Measurements from ENCODE around the gene FAS.

The FAS gene

DNA sequence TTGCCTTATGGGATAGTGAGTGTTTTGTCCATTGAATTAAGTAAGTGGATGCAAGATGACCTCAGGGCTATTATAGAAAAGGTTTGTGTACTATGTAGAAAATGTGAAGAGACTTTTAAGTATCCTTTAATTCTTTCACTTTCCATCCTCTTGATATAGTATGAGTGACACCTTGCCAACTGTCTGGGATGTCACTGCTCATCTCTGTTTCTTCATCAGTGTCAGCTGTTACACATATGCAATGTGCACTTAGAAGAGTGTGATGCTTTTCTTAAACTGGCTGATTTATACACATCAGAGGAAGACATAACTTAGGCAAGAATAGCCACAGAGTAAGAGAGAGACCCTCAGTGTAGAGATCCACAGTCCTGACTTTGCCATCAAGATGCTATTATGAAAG lies 29.3 kb upstream of the FAS start:
- no peak overlapping the region for H3K4me3 ChIP-seq (ENCODE audit: low read length)
- no peak for TF ChIP-seq ZNF274 (IDR thresholded peaks at IDR 0.05; ENCODE audit: low read depth, low read length)

DNA sequence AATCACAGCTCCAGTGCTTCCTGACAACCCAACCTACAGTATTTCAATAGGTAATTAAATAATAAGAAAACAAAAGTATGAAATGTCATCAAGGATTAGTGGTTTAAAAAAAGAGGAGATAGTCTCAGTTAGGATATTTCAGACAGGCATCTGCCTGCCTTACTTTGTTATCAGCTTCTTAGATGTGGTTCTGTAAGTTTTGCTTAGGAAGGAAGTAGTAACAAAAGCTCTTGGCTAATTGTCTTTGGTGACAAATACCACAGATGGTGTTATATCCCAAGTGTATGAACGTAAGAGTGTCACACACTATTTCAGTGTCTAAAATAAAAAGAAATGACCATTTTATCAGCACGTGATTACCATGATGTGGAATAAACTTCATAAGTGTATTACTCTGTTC lies 28.3 kb upstream of the FAS start:
- TF ChIP-seq ZNF274 (IDR thresholded peaks at IDR 0.05; ENCODE audit: low read depth, low read length): no peak
- no peak overlapping the region for H3K4me3 ChIP-seq (ENCODE audit: low read length)

DNA sequence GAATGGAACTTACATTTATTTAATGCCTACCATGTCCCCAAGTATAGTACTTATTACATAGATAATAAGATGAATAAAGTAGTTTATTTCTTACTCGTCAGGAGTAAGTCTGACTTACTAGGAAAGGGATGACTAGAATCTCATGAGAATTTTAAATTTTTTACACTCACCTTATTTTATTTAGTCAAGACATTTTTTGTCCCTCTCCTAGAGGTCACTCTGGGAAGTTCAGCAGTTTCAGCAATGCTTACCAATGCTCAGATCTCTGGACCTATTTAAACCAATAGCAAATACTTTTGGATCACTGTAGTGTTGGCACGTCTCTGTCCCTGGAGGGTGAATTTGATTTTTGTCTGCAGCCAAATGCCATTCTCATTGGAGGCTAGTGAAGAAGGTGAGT lies 27.3 kb upstream of the FAS start:
- H3K4me3 ChIP-seq (ENCODE audit: low read length): no peak overlapping the region
- no peak for TF ChIP-seq ZNF274 (IDR thresholded peaks at IDR 0.05; ENCODE audit: low read depth, low read length)

DNA sequence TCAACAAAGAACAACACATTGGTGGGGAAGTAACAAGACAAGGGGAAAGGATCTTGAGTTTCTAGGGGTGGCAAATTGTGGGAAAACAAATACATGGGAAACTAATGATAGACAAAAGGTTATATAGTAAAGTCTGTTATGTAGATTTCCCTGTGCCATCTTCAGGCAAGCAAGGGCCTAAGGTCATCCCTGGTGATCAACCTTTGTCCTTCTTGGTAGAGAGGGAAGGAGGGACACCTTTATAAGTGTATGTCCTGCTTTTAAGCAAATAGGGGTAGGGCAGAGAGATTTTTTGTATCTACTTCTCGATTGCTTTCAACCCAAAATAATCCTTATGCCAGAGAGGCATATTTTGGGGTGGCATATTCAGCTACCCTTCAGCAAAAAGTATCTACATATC lies 26.2 kb upstream of the FAS start:
- TF ChIP-seq ZNF274 (IDR thresholded peaks at IDR 0.05; ENCODE audit: low read depth, low read length): no peak
- H3K4me3 ChIP-seq (ENCODE audit: low read length): no peak overlapping the region

DNA sequence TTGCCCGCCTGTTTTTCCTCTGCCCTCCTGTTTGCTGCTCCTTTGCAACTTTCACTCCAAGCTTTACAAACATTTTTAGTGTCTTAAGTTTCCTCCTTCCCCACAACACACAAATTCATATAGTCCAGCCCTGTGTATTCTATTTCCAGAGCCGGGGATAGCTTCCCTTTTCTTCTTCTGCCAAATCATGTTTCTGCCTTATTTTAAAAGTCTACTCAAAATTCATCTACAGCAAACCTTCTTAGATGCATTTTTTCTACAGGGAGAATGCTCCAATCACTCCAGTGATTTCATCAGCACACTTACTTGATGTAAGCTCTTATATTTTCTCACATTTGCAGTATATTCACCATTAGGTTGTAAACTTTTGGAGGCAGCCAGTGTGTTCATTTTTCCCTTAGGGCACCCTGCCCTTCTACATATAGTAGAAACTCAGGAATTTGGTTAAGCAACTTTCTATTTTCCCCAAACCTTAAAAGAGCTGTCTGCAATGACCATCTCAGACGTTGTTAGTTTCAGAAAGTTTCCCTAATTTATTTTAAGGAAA lies 25.7 kb upstream of the FAS start:
- no peak overlapping the region for H3K4me3 ChIP-seq (ENCODE audit: low read length)
- TF ChIP-seq ZNF274 (IDR thresholded peaks at IDR 0.05; ENCODE audit: low read depth, low read length): no peak

DNA sequence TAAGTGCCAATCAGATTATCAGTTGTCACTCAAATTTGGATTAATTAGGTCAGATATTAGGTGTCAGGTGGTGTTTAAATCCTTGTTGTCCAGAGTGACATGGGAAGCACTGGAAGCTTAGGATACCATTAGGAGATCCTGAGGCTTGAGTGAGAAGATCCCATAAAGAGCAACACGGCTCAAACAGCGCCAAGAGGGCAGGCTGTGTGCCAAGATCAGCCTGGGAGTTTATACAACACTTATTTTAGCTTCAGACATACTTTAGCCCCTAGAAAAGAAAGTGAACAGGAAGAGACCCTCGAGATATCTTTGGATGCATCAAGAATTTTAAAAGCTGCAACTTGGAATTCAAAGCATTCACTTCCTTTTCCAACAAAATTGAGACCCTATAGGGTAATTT lies 23.8 kb upstream of the FAS start:
- TF ChIP-seq ZNF274 (IDR thresholded peaks at IDR 0.05; ENCODE audit: low read depth, low read length): no peak
- H3K4me3 ChIP-seq (ENCODE audit: low read length): no peak overlapping the region

DNA sequence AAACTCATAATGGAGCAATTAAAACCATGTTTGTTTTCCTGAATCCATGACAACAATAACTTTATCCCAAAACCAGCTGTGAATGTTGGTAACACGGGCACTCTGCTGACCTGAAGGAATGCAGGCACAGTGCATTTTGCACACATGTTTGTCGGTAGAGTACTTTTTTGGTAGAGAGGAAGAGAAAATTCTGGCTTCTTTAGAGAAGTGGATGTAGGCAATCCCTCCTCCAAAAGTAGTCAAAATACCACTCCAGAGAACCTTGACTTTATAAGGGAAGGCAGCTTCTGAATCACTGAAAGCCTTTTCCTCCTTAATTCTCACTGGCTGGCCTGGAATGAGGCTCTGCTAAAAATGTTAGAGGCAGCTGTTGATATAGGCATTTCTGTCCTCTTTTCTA lies 22.2 kb upstream of the FAS start:
- no peak overlapping the region for H3K4me3 ChIP-seq (ENCODE audit: low read length)
- TF ChIP-seq ZNF274 (IDR thresholded peaks at IDR 0.05; ENCODE audit: low read depth, low read length): no peak

DNA sequence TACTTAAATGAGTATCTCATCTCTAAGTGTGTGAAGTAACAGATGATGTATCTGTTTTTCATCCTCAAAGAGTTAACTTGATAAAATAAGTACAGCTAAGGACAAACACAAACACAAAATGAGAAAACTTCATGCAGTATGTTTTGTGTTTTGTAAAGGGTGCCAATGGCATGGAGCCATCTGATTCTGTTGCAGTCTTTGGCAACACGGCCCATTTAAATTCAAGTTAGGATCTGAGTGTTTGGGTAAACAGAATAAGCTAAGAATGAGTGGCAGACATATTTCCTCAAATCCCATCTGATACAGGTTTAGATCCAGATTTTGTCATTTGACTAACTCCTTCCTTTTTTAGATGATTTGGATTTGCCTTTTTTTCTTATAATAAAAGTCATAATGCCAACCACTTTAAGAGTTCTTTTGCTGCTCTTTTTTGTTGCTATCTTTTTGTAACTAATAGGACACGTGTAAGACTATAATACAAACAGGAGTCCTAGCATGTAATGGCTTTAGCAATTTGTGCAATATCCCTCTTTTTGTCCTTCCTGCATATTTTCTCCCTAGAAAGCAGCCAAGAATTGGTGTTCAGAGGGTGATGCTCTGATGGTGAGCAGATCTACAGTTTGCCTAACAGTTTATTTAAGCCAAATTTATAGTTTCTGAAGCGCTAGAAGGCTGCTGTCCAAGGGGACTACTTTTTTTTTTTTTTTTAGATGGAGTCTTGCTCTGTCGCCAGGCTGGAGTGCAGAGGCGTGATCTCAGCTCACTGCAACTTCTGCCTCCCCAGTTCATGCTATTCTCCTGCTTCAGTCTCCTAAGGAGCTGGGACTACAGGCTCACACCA lies 19.2 kb upstream of the FAS start:
- TF ChIP-seq ZNF274 (IDR thresholded peaks at IDR 0.05; ENCODE audit: low read depth, low read length): no peak
- no peak overlapping the region for H3K4me3 ChIP-seq (ENCODE audit: low read length)

DNA sequence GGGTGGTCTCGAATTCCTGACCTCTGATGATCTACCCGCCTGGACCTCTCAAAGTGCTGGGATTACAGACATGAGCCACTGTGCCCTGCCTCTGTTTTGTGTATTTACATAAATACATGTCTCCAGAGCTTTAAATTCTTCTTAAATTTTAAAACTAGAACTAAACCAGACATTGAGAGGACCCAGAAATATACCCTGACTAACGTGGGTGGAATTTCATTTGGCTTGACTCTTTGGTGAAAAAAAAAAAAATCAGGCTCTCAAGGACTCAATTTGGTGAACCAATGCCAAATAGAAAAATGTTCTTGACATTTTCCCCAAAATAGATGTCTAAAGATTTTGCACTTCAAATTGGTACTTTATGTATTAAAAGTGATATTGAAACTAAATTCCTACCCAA lies 16.6 kb upstream of the FAS start:
- TF ChIP-seq ZNF274 (IDR thresholded peaks at IDR 0.05; ENCODE audit: low read depth, low read length): no peak
- no peak overlapping the region for H3K4me3 ChIP-seq (ENCODE audit: low read length)

DNA sequence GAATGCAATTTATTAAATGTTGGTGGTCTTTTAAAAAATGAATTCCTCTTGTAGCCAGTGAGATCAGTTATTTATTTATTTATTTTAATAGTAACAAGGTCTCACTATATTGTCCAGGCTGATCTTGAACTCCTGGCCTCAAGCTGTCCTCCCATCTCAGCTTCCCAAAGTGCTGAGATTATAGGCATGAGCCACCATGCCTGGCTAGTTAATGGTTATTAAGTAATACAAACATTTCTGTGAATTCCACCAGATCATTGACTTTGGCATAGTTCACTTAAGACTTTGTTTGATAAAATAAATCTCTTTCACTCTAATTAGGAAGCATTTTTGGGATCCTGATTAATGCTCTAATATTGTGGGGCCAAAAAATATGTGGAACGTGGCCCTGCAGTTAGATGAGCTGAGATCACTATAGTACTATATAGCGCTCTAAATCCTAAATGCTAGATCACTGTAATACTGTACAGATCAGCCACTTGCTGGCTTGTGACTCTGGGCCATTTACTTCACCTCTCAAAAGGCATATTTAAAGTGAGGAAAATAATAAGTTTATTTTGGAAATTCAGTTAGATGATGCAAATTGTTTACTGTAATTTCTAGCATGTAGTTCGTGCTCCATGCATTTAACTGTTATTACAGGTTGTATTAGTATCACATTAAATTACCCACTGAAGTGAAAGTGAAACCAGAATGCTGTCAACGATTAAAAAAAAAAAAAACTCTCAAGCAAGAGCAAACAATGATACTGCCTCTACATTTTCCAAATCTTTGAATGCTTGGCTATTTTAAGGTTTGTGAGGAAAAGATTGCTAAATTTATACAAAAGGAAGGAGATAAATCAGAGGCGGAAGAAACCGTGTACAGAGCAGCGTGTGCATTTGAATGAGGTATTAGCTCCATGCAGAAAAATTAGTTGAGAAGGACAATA lies 15.9 kb upstream of the FAS start:
- no peak for TF ChIP-seq ZNF274 (IDR thresholded peaks at IDR 0.05; ENCODE audit: low read depth, low read length)
- H3K4me3 ChIP-seq (ENCODE audit: low read length): peak overlapping the region; percentile 60; the same call in 1 of the 2 replicates

DNA sequence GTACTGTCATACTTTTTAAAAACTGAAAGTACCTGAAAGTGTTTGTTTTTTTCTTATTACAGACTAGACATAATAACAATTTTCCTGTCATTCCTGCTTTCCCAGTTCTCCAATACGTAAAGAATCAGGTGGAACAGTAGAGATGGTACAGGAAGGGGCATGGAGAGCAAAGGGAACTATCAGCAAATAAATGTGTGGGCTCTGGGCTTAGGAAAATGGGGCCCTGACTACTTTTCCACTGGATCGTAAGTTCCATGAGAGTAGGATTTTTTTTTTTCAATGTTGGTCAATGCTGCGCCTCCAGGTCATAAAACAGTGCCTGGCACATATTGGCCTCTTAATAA lies 15.2 kb upstream of the FAS start:
- peak overlapping the region; percentile 60 for H3K4me3 ChIP-seq (ENCODE audit: low read length)
- no peak for TF ChIP-seq ZNF274 (IDR thresholded peaks at IDR 0.05; ENCODE audit: low read depth, low read length)

DNA sequence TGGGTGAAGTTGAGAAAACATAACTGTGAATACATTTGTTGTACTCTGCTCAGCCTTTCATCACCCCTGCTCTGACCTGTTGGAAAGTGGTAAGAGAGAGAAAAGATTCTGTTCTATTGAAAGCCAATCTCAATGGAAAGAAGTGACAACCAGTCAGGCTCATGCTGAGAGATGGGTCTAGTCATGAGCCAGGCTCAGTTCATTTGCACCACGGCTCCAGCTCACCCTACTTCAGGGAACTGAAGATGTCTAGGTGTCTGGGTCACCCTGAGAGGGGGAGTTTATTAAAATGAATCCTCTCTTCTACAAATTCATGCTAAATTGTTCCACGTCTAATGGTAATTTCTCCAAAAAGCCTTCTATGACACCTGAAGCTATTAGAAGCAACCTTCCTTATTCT lies 12.1 kb upstream of the FAS start:
- H3K4me3 ChIP-seq (ENCODE audit: low read length): no peak overlapping the region
- no peak for TF ChIP-seq ZNF274 (IDR thresholded peaks at IDR 0.05; ENCODE audit: low read depth, low read length)

DNA sequence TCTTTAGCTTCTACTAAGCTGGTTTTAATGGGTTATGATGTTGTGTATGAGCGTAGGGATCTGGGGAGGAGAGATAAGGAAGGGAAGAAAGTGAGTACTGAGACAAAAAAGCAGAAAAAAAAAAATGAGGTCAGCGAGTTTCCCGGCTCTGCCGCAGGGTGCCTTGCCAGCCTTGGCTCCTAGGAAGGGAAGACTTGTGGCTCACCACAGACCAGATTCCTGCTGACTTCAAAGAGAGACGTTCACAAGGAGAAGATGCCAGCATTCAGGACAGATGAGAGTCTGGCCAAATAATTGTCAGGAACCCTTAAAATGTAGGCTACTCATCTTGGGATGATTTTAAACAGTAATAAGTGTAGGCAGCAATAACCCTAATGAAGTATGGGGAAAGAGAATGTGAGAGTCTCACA lies 11.4 kb upstream of the FAS start:
- no peak for TF ChIP-seq ZNF274 (IDR thresholded peaks at IDR 0.05; ENCODE audit: low read depth, low read length)
- no peak overlapping the region for H3K4me3 ChIP-seq (ENCODE audit: low read length)

DNA sequence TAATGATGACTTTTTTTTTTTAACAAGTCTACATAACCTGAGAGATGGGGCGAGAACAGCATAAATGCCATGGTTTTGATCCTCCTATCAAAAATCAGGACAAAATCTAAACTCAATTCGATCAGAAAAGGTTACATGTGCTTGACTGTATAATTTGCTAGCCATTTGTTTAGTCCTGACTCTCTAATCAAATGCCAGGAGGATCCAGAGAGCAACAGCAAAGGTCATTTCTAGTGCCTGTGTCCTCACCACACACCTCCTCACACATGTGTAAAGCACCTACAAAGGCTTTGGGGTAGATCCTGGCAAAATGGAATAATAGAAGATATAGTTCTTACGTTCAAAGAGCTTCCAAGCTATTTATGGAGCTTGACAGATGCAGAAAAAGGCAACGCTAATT lies 11.0 kb upstream of the FAS start:
- no peak for TF ChIP-seq ZNF274 (IDR thresholded peaks at IDR 0.05; ENCODE audit: low read depth, low read length)
- no peak overlapping the region for H3K4me3 ChIP-seq (ENCODE audit: low read length)

DNA sequence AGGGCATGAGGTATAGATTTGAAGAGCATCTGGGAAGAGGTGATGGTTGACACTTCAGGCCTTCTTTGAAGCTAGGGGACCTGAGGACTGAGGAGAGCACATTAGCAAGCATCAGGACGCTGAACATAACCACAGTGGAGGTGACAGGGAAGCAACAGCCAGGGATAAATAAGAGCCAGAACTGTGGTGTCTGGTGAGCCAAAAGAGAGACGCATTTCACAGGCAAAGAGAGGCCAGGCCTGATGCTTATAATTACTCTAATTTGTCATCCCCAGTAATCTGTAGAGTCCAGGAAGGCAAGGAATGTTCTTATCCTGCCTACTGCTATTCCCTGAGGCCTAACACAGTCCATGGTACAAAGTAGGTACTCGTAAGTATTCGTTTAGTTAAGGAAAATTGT lies 10.4 kb upstream of the FAS start:
- H3K4me3 ChIP-seq (ENCODE audit: low read length): no peak overlapping the region
- TF ChIP-seq ZNF274 (IDR thresholded peaks at IDR 0.05; ENCODE audit: low read depth, low read length): no peak
